CD4-positive, alpha-beta T cell treated with Interleukin-4 for 1 hour (primary cell): ENCODE results near the gene PDGFC.

Experiments used
- DNase-seq, 2 donors: peaks; one replicate each; pipeline ENCODE4 v3.0.0-alpha.2; 2020 to 2022

PDGFC gene

DNA sequence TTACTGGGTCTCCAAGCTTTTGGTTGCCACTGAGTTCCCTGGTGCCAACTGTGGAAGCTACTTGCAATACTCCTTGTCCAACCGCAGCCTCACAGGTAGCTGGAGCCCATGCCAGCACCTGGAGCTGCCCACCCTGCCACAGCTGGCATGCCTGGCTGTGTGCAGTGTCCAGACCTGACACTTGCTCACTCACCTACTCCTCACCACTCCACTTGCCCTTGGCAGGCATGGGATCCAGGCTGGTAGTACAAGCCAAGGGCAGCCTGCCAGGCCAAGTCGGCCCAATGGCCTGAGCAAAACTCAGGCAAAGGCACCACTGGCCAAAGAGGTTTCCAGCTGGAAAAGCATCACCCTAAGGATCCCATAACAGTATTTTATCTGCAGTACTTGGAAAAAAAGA, 246.3 kb downstream of the PDGFC start:
- no peak for DNase-seq

DNA sequence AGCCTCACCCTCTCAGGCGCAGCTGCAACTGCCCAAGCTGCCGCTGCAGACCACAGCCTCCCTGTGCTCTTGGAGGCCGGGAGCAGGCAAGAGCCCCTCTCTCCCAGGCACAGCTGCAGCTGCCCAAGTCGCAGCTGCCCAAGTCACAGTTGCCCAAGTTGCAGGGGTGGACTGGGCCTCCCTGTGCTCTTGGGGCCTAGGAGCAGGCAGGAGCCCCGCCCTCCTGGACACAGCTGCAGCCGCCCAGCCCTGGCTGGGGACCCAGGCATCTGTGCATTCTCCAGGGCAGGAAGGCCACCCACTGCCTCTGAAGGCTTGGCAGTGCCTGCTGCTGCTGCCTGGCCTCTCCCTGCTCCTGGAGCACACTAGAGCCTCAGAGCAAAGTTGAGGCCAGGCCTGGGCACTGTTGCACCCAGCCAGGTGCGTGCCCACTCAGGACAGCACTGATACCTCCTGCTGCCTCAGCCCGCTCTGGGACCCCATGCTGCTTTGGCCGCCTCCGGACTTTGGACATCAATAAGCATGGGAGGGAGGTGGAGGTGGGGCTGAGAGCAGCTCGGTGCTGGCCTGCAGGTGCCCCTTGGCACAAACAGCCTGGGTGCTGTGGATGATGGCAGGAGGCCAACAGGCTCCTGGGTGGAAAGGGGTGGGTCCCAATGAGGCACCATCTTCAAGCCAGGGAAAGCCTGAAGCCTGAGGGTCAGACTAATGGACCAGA, 247.5 kb downstream of the PDGFC start:
- DNase-seq = no peak

DNA sequence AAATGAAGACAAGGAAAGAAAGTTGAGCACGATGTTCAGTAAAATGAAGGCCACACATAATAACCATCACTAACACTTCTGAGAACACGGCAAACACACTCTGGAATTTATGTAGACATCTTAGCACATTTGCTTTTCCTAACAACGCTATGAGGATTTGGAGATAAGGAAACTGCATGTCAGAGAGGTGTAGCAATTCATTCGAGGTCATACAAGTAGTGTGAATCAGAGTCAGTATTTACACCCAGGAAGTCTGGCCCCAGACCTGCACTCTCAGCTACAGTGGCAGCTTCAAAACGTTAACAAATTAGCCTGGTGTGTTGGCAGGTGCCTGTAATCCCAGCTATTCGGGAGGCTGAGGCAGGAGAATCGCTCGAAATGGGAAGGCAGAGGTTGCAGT, 253.4 kb downstream of the PDGFC start:
- DNase-seq = no peak

DNA sequence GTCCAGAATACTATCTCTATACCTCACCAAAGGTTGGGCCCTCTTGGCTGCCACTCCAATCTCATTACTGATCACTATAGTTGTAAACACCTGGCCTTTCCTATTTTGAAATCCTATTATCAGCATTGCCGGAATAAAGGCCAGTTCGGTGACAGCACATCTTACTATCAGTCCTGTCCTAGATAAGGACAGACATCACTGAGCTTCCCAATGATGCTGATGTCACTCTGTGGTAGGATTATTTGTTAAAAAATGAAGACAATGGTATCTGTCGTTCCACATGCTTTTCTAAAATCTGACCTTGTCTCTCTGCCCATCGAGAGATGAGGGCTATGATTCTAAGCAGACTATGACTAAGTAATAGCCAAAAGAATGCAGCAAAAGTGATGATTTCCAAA, 260.4 kb downstream of the PDGFC start:
- DNase-seq = no peak
